Fibroblast of peridontal ligament (primary cell): Measurements from ENCODE around the gene MAL.
"Not testable (repeated sequence)": the region's sequence is repeated elsewhere in the genome, so short reads cannot be mapped to it uniquely, and the experiment has no call there.

Experiments used
- DNase-seq: peaks from one replicate; pipeline ENCODE4 v3.0.0-alpha.2; 2010; ENCODE audit errors: extremely low read depth

Gene MAL

DNA sequence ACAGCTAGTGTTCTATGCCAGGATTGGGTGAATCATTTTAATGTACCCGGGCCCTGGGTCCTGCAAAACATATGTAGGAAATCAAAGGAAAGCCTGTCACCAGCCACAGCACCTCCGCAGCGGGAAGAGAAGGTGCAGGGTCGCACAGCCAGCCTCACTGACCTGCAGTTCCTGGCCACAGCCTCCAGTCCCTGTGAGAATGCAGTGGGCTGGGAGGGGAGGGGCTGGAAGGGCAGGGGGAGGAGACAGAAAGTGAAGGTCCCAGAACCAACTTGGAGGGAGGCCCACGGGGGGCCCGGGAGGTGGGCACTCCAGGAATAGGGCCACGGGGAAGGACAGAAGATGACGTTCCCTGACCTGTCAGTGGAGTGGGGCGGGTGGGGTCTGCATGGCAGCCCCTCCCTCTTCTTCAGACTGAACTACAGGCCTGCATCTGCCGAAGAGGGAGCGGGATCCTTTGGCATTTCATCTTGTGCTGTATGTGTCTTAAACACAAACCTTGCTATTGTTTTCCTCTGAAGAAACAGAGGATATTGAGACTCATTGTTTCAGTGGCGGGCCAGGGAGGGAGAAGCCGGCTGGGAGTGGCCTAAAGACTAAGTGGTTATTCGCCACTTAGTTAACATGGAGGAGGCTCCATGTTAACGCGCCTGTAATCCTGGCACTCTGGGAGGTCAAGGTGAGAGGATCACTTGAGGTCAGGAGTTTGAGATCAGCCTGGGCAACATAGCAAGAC is 7.5 kb downstream of the MAL start:
- no peak for DNase-seq

DNA sequence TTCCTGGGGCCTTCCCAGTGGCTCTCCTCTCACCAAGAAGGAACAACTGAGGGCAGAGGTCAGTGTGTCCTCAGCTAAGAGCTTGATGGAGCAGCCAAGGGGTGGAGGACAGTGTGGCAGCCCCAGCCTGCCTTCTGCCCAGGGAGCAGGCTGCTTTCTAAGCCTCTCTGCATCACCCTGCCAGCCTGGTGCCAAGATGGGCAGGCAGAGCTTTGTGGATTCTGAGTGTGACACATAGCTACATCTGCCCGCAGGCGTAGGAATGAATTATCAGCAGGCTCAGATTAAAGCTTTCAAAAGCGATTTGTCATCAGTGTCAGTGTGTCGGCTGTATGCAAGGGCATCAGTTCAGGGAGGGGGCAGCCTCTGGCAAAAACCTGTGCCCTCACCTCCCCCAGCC is 8.7 kb downstream of the MAL start:
- no peak for DNase-seq

DNA sequence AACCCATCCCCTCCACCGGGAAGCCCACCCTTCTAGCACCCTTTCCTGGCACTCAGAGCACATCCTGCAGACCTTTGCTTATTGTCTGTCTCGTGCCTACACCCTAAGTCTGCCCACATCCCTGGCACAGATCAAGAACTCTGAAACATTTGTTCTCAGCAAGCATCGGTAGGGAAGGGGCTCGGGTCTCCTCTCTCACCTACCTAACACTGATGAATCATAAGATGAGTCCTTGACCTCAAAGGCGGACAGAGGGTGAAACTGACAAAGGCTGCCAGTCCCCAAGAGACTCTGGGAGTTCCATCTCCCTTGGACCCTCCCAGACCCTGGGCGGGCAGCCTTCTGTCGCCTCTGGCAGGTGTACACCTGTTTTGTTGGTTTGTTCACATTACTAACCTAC is 9.3 kb downstream of the MAL start:
- no peak for DNase-seq

DNA sequence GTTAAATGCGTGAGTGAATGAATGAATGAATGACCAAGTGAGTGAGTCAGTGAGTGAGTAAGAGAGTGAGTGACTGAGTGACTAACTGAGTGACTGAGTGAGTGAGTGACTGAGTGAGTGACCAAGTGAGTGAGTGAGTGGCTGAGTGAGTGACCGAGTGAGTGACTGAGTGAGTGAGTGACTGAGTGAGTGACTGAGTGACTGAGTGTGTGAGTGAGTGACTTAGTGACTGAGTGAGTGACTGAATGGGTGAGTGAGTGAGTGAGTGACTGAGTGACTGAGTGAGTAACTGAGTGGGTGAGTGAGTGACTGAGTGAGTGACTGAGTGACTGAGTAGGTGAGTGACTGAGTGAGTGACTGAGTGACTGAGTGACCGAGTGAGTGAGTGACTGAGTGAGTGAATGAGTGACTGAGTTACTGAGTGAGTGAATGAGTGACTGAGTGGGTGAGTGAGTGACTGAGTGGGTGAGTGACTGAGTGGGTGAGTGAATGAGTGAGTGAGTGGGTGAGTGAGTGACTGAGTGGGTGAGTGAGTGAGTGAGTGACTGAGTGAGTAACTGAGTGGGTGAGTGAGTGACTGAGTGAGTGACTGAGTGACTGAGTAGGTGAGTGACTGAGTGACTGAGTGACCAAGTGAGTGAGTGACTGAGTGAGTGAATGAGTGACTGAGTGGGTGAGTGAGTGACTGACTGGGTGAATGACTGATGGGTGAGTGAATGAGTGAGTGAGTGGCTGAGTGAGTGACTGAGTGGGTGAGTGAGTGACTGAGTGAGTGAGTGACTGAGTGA is 11.3 kb downstream of the MAL start:
- no peak for DNase-seq

DNA sequence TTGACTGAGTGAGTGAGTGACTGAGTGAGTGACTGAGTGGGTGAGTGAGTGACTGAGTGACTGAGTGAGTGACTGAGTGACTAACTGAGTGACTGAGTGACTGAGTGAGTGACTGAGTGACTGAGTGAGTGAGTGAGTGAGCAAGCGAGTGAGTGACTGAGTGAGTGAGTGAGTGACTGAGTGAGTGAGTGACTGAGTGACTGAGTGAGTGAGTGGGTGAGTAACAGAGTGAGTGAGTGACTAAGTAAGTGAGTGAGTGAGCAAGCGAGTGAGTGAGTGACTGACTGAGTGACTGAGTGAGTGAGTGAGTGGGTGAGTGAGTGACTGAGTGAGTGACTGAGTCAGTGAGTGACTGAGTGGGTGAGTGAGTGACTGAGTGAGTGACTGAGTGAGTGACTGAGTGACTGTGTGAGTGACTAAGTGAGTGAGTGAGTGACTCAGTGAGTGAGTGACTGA is 11.9 kb downstream of the MAL start:
- DNase-seq: no peak

DNA sequence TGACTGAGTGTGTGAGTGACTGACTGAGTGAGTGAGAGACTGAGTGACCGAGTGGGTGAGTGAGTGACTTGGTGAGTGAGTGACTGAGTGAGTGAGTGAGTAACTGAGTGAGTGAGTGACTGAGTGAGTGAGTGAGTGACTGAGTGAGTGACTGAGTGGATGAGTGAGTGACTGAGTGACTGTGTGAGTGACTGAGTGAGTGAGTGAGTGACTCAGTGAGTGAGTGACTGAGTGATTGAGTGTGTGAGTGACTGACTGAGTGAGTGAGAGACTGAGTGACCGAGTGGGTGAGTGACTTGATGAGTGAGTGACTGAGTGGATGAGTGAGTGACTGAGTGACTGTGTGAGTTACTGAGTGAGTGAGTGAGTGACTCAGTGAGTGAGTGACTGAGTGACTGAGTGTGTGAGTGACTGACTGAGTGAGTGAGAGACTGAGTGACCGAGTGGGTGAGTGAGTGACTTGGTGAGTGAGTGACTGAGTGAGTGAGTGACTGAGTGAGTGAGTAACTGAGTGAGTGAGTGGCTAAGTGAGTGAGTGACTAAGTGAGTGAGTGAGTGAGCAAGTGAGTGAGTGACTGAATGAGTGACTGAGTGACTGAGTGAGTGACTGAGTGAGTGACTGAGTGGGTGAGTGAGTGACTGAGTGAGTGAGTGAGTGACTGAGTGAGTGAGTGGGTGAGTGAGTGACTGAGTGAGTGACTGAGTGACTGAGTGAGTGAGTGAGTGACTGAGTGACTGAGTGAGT is 12.5 kb downstream of the MAL start:
- not testable (repeated sequence) for DNase-seq

DNA sequence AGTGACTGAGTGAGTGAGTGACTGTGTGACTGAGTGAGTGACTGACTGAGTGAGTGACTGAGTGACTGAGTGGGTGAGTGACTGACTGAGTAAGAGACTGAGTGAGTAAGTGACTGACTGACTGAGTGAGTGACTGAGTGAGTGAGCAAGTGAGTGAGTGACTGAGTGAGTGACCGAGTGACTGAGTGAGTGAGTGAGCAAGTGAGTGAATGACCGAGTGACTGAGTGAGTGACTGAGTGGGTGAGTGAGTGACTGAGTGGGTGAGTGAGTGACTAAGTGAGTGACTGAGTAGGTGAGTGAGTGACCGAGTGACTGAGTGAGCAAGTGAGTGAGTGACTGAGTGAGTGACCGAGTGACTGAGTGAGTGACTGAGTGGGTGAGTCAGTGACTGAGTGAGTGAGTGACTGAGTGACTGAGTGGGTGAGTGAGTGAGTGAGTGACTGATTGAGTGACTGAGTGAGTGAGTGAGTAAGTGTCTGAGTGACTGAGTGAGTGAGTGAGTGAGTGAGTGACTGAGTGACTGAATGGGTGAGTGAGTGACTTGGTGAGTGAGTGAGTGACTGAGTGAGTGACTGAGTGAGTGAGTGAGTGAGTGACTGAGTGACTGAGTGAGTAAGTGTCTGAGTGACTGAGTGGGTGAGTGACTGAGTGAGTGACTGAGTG is 13.3 kb downstream of the MAL start:
- no peak for DNase-seq

DNA sequence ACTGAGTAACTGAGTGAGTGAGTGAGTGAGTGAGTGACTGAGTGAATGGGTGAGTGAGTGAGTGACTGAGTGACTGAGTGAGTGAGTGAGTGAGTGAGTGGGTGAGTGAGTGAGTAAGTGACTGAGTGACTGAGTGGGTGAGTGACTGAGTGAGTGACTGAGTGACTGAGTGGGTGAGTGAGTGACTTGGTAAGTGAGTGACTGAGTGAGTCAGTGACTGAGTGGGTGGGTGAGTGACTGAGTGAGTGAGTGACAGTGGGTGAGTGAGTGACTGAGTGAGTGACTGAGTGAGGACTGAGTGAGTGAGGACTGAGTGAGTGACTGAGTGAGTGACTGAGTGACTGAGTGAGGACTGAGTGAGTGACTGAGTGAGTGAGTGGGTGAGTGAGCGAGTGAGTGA is 13.9 kb downstream of the MAL start:
- no peak for DNase-seq

DNA sequence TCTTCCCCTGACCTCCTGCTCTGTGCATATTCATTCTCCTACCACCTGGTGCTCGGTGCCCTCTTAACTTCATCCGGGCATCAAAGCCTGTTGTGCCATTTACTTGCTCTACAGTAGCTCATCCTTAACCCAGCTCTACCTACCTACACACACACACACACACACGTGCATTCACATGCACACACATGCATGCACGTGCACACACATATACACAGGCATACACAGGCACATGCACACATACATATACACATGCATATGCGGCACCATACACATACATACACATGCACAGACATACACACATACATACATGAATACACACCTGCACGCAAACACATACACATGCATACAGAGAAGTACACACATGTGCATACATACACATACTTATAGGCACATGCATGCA is 14.5 kb downstream of the MAL start:
- no peak for DNase-seq

DNA sequence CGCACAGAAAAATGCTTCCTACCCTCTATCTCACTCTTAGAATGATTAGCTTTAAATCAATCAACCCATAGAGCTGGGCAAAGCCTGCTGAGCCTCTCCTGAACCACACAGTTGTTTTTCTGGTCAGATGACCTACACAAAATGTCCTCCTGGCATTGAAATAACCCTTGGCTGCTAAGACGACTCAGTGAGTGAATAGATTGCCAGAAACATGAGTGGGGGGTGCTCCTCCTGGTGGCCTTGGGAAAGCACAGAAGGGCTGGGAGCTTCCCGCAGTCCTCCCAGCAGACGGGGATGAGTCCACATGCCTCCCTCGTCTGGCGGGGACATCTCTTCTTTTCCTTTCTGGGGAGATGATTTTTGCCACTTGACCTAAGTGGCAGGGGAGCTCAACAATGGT is 14.9 kb downstream of the MAL start:
- no peak for DNase-seq

DNA sequence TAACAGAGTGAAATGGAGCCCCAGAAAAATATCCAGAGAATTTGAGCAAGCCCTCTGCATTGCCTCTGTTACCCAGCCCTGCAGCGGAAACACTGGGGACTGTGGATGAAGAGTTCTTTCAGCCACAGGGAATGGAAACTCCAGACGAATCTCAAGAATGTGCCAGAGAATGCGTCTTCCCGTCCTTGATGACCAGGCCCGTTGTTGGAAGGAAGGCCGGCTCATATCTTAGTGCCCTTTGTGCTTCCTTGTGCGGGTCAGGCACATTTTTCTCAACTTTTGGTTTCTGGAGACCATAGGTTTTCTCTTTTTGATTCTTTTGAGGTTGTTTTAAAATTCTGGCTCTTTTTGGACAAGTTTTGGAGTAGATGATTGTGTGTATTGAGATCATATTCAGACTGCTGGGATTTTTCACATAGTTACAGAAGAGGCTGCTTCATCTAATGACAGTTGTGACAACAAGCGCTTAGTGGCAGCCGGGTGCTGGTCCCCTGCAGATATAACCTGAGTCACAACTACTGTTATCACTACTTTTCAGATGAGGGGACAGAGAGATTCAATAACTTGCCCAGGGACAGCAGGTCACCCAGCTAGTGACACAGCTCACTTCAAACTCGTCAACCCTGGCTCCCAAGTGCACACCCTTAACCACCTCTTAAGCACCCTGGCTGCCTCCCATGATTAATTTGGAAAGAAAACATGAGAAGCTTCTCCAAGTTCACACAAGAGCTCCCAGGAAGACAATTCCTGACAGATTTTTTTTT is 15.7 kb downstream of the MAL start:
- no peak for DNase-seq

DNA sequence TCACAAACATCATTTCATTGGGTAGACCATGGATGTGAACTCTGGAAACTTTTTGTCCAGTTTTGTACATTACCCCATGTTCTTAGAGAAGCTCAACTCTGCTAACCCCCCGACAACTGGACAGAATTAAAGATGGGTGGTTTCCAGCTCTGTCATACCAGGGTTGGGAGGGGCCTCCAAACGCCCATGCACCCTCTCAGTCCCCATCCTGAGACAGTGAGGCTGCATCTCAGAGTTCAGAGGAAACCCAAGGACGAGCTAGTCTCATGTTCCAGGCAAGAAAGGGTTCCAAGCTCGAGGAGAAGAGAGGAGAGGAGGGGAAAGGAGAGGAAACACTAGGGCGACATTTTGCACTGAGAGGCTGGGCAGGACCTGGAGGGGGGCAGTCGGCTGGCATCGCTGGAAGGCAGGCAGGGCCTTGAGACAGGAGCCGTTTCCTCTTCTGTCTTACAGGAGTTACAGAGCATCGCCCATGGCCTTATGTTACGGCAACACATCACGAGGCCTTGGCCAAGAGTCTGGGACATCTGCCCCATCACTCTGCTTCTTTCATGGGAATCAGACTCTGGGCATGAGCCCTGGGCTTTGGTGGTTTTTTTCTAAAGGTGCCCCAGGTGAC is 16.4 kb downstream of the MAL start:
- DNase-seq: no peak

DNA sequence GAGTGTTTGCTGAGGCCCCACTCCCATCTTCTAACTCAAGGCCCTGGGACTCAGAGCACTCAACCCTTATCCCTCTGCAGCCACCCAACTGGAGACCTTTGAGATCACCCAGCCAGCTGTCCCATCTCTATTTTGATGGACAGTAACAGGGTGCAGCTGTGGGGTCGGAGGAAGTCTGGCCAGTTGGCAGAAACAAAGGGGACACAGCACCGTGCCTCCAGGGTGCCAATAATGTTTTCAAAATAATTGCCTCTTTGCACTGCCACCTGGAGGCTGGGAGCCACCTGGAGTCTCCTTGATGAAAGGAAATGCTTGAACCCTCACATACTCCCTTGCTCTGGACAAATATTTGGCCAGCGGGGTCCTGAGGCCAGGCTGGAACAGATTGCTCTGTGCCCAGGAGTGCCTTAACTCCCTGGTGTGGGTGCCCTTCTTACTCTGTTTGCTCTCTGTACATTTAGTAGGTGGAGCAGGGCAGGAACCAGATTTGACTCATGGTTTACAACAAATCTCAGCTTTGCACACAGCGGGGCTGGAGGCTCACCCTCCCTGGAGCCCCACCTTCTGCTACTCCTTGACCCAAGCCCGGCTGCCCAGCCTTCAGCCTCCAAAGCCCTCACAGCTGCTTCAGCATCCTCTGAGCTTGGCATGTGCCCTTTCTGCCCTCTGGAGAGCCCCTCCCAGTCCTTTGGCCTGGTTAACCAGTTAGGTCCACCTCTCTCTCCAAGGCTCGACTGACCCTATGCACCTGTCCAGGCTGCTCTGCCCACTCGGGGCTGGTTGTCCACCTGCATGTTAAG is 17.2 kb downstream of the MAL start:
- no peak for DNase-seq

DNA sequence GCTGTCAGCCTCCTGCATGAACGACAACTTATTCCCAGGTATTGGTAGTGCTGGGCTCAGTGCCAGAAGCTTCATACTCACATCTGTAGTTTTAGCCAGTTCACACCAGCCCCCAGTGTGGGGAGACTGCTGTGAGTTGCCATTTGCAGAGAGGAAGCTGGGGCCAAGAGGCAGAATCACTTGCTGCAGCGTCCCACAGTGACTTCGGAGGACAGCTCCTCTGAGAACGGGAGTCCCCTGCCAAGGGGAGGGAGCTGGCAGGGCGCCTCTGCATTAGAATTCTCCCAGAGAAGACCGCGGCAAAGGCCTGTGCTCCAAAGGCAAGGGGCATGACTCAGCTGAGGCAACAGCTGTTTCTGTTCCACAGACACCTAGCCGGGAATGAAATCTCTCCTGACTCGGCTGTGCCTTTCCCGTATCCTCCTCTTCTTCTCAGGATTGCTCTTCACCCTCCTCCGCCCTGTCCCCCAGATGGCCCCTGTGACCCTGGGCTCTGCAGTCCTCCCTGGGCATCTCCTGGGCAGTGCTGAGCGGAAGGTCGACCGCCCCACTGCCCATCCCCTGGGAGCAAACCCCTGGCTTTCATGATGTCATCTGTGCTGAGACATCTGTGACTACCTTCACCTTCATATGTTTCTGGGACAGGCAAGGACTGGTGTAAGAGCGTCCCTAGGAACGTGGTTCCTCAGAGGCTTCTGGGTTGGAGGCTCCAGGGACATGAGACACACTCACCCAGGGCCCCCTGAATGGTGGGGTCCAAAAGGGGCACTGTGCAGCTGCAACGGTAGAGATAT is 18.0 kb downstream of the MAL start:
- DNase-seq: peak; percentile 51

DNA sequence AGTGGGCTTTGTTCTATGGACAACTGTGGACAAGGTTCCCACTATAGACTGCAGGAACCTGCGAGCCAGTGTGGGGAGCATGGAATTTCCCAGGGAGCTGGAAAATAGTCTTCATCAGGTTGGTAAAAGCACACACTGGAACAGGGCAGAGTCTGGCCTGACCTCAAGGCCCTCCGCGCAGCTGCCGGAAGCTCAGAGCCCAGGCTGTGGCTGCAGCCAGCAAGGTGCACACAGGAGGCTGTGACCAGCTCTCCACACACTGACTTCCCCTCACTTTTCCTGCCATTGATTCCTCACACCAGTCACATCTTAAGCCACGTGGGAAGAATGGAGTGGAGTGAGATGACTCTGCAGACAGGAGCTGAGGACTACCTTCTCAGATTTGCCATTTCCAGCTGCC is 19.1 kb downstream of the MAL start:
- DNase-seq: no peak

DNA sequence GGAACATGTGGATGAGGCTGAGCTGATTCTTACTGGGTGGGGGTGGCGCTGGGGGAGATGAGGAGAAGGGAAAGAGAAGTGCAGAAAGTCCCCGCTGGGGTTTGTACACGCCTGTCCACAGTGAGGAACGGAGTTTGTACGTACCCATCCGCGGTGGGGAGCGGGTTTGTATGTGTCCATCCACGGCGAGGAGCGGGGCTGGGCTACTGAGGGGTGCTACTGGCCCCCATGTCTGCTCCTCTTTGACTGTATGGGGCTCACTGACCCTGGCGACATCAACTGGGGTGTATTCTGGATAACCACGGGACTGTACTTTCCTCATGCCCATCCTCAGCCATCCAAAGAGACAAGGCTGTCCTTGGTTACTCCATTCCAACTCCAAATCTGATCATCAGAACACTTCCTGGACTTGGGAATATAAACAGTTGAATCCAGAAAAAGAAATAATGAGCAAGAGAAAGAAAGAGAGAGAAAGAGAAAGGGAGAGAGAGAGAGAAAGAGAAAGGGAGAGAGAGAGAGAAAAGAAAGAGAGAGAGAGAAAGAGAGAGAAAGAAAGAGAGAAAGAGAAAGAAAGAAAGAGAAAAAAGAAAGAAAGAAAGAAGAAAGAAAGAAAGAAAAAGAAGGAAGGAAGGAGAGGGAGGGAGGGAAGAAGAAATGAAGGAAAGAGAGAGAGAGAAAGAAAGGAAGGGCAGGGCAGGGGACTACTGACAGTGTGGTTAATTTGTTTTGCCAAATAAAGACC is 21.0 kb downstream of the MAL start:
- DNase-seq: no peak

DNA sequence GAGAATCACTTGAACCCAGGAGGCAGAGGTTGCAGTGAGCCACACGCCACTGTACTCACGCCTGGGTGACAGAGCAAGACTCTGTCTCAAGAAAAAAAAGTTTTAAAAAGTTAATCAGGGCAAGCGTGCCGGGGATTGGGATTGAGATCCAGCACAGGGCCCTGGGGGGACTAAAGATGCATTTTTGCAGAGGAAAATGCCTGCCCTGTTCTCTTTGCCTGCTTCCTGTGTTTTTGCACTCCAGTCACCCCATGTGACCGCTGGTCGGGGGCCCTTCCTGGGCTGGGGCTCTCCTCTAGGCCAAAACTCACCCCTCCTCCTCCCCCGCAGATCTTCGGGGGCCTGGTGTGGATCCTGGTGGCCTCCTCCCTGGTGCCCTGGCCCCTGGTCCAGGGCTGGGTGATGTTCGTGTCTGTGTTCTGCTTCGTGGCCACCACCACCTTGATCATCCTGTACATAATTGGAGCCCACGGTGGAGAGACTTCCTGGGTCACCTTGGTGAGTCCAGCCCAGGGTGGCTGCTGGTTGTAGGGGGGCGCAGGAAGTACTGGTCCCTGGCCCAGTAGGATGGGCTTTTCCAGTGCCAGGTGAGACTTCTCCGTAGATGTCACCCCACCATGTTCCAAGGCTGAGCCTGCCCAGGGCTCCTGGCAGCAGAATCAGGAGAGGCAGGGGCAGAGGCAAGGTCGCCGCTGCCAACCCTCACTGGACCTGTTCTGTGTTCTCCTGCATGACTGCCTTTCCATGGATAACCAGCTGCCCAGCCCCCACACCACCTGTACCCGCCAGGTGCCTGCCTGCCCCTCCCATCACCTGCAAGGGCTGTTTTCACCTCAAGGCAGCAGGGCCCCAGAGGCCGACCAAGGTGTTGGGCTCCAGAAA is 22.4 kb downstream of the MAL start:
- DNase-seq: no peak
